Cardiac muscle cell (in vitro differentiated cells and primary cell): ENCODE data around the gene CAND2. TPM values are rescaled to one million over a fixed set of nuclear protein-coding genes. Genes with fewer than 3 reads are reported as not detected.

ENCODE experiments used
- DNase-seq, 2 donors: peaks; one replicate each; pipeline versions ENCODE4 v3.0.0 to v3.0.0-alpha.2; 2010 to 2017; ENCODE audit warnings: low read depth in 1 of 2, low spot score in 1 of 2
- H3K27ac ChIP-seq: fragments of 200-600 bp; sonication (generic); 2 replicates; pipeline ENCODE4 v1.5.1; 2016
- H3K27me3 ChIP-seq: fragments of 200-600 bp; sonication (generic); 2 replicates; pipeline ENCODE4 v1.6.0; 2016; ENCODE audit warnings: control low read depth
- H3K36me3 ChIP-seq: fragments of 200-600 bp; sonication (generic); 2 replicates; pipeline ENCODE4 v1.5.1; 2016; ENCODE audit warnings: control low read depth
- H3K4me1 ChIP-seq: fragments of 200-600 bp; sonication (generic); 2 replicates; pipeline ENCODE4 v1.8.1; 2017; ENCODE audit warnings: low read depth, mild to moderate bottlenecking, mixed run types
- H3K4me3 ChIP-seq: fragments of 200-600 bp; sonication (generic); 2 replicates; pipeline ENCODE4 v1.5.1; 2016; ENCODE audit warnings: mild to moderate bottlenecking
- H3K9me3 ChIP-seq: fragments of 200-600 bp; sonication (generic); 2 replicates; pipeline ENCODE4 v1.5.1; 2017; ENCODE audit warnings: low read depth, mild to moderate bottlenecking, control low read depth
- polyA plus RNA-seq: library from polyadenylated mRNA; unstranded; fragments of >200 nt; fragmentation: Nextera tagmentation; extraction: Ambion mirVana; gene quantifications from 2 replicates; pipeline ENCODE4 v1.2.1, GENCODE V29; 2016
- total RNA-seq: library from RNA; depleted of rRNA; stranded (reverse); fragments of >200 nt; gene quantifications from 2 replicates; pipeline ENCODE4 v1.2.3, GENCODE V29; 2016
- TF ChIP-seq, protein P1 (sequence below): IDR thresholded peaks from 2 replicates; pipeline ENCODE4 v1.5.1; 2012; ENCODE audit warnings: low read depth, mild to moderate bottlenecking, low read length

Gene CAND2
- total and polyA plus RNA-seq, 2 experiments from 2014 or later = 35.2 to 80.3 TPM

DNA sequence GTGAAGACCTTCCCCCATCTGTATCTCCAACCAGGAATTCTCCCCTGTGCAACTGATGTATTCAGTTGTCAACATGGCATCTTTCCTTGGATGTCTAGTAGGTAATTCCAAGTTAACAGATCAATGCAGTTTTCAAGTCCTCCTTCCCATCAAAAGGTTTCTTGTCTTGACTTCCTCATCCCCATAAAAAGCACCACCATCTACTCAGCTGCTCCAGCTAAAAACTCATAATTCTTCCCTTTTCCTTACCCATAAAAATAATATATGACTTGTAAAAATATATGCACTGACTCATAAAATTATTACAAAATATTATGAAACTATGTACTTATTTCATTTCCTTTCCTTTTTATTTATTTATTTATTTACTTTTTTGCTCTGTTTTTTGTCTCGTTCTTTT, 5.0 kb upstream of the CAND2 start:
- TF ChIP-seq, protein P1, sequence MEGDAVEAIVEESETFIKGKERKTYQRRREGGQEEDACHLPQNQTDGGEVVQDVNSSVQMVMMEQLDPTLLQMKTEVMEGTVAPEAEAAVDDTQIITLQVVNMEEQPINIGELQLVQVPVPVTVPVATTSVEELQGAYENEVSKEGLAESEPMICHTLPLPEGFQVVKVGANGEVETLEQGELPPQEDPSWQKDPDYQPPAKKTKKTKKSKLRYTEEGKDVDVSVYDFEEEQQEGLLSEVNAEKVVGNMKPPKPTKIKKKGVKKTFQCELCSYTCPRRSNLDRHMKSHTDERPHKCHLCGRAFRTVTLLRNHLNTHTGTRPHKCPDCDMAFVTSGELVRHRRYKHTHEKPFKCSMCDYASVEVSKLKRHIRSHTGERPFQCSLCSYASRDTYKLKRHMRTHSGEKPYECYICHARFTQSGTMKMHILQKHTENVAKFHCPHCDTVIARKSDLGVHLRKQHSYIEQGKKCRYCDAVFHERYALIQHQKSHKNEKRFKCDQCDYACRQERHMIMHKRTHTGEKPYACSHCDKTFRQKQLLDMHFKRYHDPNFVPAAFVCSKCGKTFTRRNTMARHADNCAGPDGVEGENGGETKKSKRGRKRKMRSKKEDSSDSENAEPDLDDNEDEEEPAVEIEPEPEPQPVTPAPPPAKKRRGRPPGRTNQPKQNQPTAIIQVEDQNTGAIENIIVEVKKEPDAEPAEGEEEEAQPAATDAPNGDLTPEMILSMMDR = no peak

GRCh38 chr3:12793701-12794100, 2.8 kb upstream of the CAND2 start:
- TF ChIP-seq, protein P1 = no peak
- no peaks in the 10 kb centered on the region for H3K27me3 ChIP-seq
- no peaks in the 10 kb centered on the region for H3K36me3 ChIP-seq
- H3K4me1 ChIP-seq = peaks cover 7% of the 10 kb centered on the region
- peak in 1 of 2 donors; percentile 22 for DNase-seq
- H3K4me3 ChIP-seq = no peak overlapping the region
- no peak overlapping the region for H3K27ac ChIP-seq
- H3K9me3 ChIP-seq = no peaks in the 10 kb centered on the region

More for the DNA sequence above, 5.0 kb upstream of the CAND2 start:
- Histone ChIP-seq H3K4me1 (peaks cover 4% of the 10 kb centered on the region), H3K27me3 (no peaks in the 10 kb centered on the region), H3K27ac (no peak overlapping the region), H3K4me3 (no peak overlapping the region), H3K36me3 (no peaks in the 10 kb centered on the region), H3K9me3 (no peaks in the 10 kb centered on the region)
- no peak for DNase-seq

DNA sequence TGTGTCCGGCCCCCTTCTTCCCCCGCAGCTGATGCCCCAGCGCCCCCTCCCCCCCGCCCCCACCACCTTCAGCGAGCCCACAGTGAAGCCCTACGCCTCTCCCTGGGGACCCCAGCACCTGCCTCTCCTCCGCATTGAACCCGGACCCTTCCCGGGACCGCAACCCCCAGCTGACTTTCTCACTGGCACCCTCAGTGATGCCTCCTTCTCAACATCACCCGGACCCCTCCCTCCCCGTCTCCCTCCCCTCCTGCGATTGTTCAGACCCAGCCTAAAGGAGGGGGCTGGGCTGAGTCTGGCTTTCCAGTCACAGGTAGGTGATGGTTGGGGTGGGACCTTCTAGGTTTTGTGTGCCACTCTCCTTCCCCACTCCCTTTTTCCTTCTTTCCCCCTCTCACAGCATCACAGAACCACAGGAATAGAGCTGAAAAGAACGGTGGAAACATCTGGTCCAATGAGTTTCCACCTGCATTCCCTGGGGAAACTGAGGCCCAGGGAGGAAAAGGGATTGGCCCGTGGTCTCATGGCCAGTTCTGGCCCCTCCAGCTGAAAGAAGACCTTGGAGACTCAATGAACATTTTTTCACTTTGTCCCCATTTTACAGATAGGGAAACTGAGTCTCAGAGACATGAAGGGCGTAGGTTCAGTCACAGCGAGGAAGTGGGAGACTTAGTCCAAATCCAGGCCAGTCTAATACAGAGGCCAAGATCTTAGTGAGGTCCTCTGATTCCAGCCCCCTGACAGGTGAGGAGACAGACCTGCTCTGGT, 828 bp downstream of the CAND2 start:
- Histone ChIP-seq H3K9me3 (no peaks in the 10 kb centered on the region), H3K27ac (peak overlapping the region; percentile 72)

DNA sequence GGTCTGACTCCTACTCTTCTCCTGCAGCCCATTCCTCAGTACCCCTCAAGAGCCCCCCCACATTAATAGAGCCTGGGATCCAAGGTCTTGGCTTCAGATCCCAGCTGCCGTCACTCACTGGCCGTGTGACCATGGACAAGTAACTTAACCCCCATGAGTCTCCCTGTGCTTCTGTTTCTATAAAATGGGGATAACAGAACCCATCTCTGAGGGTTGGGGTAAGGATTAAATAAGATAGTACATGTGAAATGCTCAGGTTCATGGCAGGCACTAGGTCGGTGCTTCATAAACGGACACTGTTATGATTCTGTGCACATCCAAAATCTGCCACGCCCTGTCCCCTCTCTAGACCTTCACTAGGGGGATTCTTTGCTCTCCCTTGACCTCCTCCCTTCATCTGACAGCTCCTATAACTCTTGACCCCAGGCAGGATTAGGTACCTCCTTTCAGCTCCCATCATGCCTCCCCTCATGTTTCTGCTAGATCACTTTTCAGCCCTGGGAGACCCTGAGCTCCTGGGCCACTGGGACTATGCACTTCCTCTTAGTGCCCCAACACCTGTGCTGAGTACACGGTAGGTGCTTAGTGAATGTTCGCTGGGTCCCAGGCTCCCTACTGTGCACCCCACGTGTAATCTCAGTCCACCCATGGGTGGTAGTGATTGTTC, 1.5 kb downstream of the CAND2 start:
- H3K4me3 ChIP-seq = no peak overlapping the region
- TF ChIP-seq, protein P1 = no peak
- H3K27me3 ChIP-seq = no peaks in the 10 kb centered on the region
- peaks cover 7% of the 10 kb centered on the region for H3K4me1 ChIP-seq
- no peaks in the 10 kb centered on the region for H3K9me3 ChIP-seq
- H3K36me3 ChIP-seq = no peaks in the 10 kb centered on the region
- DNase-seq = no peak
- peak overlapping the region; percentile 72 for H3K27ac ChIP-seq

More for the DNA sequence above, 828 bp downstream of the CAND2 start:
- Histone ChIP-seq H3K4me3 (peak overlapping the region; percentile 64), H3K36me3 (no peaks in the 10 kb centered on the region), H3K4me1 (peaks cover 7% of the 10 kb centered on the region), H3K27me3 (no peaks in the 10 kb centered on the region)
- DNase-seq = no peak
- TF ChIP-seq, protein P1 = no peak

GRCh38 chr3:12798559-12799179, 2.2 kb downstream of the CAND2 start:
- peaks cover 5% of the 10 kb centered on the region for H3K36me3 ChIP-seq
- H3K27ac ChIP-seq = peak overlapping the region; percentile 72
- TF ChIP-seq, protein P1 = no peak
- H3K4me1 ChIP-seq = peaks cover 7% of the 10 kb centered on the region
- no peak overlapping the region for H3K4me3 ChIP-seq
- no peaks in the 10 kb centered on the region for H3K27me3 ChIP-seq
- peak in 1 of 2 donors; percentile 34 for DNase-seq
- no peaks in the 10 kb centered on the region for H3K9me3 ChIP-seq
